ENCODE data around the gene KDM1B. TPM values are rescaled to one million over a fixed set of nuclear protein-coding genes. Genes with fewer than 3 reads are reported as not detected.

KDM1B gene
- total and polyA plus RNA-seq, 2 experiments from 2014 or later: 3.8 to 9.0 TPM

DNA sequence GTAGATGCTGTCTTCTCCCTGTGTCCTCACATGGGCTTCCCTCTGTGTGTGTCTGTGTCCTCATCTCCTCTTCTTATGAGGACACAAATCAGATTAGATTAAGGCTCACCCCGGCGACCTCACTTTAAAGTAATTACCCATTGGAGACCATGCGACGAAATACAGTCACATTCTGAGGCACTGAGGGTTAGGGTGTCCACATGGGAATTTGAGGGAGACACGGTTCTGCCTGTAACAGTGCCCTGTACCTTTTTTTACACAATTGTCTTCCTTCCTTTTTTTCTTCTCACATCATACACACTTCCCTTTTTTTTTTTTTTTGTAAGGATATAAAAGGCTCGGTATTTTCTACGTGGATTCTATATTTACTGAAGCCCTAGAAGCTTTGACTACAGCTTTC is 60.2 kb downstream of the KDM1B start:
- ATAC-seq (no peak), DNase-seq (ENCODE audit: low spot score) (no peak)
- no peak for TF ChIP-seq EZH2phosphoT487 (IDR thresholded peaks at IDR 0.05; ENCODE audit: unreplicated experiment)
- TF ChIP-seq ZNF114 (CRISPR knock-in tag; IDR thresholded peaks at IDR 0.05): no peak
- TF ChIP-seq ZNF462 (CRISPR knock-in tag; IDR thresholded peaks at IDR 0.05): no peak
- TF ChIP-seq EZH2 (IDR thresholded peaks at IDR 0.05; ENCODE audit: low read depth, unreplicated experiment): no peak
- Histone ChIP-seq H3K4me3 (no peak overlapping the region), H2AFZ (no peak overlapping the region), H3K9me2 (ENCODE audit: insufficient read depth) (no peaks in the 10 kb centered on the region), H4K20me1 (replicated peaks; ENCODE audit: insufficient read depth) (0 out of 2 replicates have a peak, but pooled peaks cover 4% of the 10 kb centered on the region), H3K27me3 (ENCODE audit: insufficient read depth) (no peaks in the 10 kb centered on the region), H3K36me3 (ENCODE audit: insufficient read depth) (peaks cover 3% of the 10 kb centered on the region; the same call in 1 of the 2 replicates), H3K4me2 (no peak overlapping the region), H3K4me1 (ENCODE audit: insufficient read depth) (no peaks in the 10 kb centered on the region), H3F3A (replicated peaks; ENCODE audit: low read depth) (no peaks in the 10 kb centered on the region), H3K79me2 (replicated peaks; ENCODE audit: insufficient read depth) (no peaks in the 10 kb centered on the region), H3K27ac (ENCODE audit: low read depth) (no peak overlapping the region)
- H3K4me1 Mint-ChIP-seq: peaks cover 2% of the 10 kb centered on the region; the same call in 1 of the 3 replicates
- H3K27ac Mint-ChIP-seq: no peak overlapping the region
- H3K27me3 Mint-ChIP-seq (ENCODE audit: insufficient read depth, low read depth, poor library complexity): peaks cover 3% of the 10 kb centered on the region
- H3K9me3 Mint-ChIP-seq: no peaks in the 10 kb centered on the region
- no peak overlapping the region for H3K4me3 Mint-ChIP-seq
- H3K36me3 Mint-ChIP-seq (ENCODE audit: low read depth): peaks cover 28% of the 10 kb centered on the region

DNA sequence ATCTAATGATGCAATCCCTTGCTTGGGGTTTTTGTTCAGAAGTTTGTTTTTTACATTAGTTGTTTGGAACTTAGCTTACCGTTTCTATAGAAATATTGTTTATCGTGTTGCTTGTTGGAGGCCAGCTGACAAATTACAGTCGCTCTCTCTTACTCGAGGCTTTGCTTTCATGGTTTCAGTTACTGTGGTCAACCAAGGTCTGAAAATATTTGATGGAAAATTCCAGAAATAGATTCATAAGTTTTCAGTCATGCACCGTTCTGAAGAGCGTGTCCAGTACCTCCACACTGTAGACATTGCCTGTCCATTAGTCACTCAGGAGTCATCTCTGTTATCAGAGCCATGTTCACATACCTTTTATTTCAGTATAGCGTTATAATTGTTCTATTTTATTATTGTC is 61.2 kb downstream of the KDM1B start:
- Histone ChIP-seq H4K20me1 (replicated peaks; ENCODE audit: insufficient read depth) (0 out of 2 replicates have a peak, but pooled peaks cover 4% of the 10 kb centered on the region), H3K79me2 (replicated peaks; ENCODE audit: insufficient read depth) (no peaks in the 10 kb centered on the region), H3K4me1 (ENCODE audit: insufficient read depth) (no peaks in the 10 kb centered on the region), H3K4me3 (no peak overlapping the region), H3K27me3 (ENCODE audit: insufficient read depth) (no peaks in the 10 kb centered on the region), H3K9me2 (ENCODE audit: insufficient read depth) (no peaks in the 10 kb centered on the region), H3K27ac (ENCODE audit: low read depth) (no peak overlapping the region), H3K4me2 (no peak overlapping the region), H3F3A (replicated peaks; ENCODE audit: low read depth) (no peaks in the 10 kb centered on the region), H2AFZ (no peak overlapping the region), H3K36me3 (ENCODE audit: insufficient read depth) (peaks cover 3% of the 10 kb centered on the region; the same call in 1 of the 2 replicates)
- ATAC-seq (no peak), DNase-seq (ENCODE audit: low spot score) (no peak)
- peaks cover 28% of the 10 kb centered on the region for H3K36me3 Mint-ChIP-seq (ENCODE audit: low read depth)
- peaks cover 6% of the 10 kb centered on the region for H3K27me3 Mint-ChIP-seq (ENCODE audit: insufficient read depth, low read depth, poor library complexity)
- H3K4me1 Mint-ChIP-seq: peaks cover 8% of the 10 kb centered on the region
- H3K9me3 Mint-ChIP-seq: no peaks in the 10 kb centered on the region
- no peak overlapping the region for H3K4me3 Mint-ChIP-seq
- H3K27ac Mint-ChIP-seq: no peak overlapping the region
- TF ChIP-seq POLR2AphosphoS5 (IDR thresholded peaks at IDR 0.05; ENCODE audit: low read depth): no peak
- no peak for TF ChIP-seq ZNF331 (CRISPR knock-in tag; IDR thresholded peaks at IDR 0.05; ENCODE audit: low read depth)
- TF ChIP-seq EZH2 (IDR thresholded peaks at IDR 0.05; ENCODE audit: low read depth, unreplicated experiment): no peak
- TF ChIP-seq ETS1 (IDR thresholded peaks at IDR 0.05): no peak
- TF ChIP-seq STAT1 (IDR thresholded peaks at IDR 0.05; ENCODE audit: unreplicated experiment): no peak
- no peak for TF ChIP-seq JUNB (IDR thresholded peaks at IDR 0.05; ENCODE audit: unreplicated experiment)
- TF ChIP-seq, protein P1, sequence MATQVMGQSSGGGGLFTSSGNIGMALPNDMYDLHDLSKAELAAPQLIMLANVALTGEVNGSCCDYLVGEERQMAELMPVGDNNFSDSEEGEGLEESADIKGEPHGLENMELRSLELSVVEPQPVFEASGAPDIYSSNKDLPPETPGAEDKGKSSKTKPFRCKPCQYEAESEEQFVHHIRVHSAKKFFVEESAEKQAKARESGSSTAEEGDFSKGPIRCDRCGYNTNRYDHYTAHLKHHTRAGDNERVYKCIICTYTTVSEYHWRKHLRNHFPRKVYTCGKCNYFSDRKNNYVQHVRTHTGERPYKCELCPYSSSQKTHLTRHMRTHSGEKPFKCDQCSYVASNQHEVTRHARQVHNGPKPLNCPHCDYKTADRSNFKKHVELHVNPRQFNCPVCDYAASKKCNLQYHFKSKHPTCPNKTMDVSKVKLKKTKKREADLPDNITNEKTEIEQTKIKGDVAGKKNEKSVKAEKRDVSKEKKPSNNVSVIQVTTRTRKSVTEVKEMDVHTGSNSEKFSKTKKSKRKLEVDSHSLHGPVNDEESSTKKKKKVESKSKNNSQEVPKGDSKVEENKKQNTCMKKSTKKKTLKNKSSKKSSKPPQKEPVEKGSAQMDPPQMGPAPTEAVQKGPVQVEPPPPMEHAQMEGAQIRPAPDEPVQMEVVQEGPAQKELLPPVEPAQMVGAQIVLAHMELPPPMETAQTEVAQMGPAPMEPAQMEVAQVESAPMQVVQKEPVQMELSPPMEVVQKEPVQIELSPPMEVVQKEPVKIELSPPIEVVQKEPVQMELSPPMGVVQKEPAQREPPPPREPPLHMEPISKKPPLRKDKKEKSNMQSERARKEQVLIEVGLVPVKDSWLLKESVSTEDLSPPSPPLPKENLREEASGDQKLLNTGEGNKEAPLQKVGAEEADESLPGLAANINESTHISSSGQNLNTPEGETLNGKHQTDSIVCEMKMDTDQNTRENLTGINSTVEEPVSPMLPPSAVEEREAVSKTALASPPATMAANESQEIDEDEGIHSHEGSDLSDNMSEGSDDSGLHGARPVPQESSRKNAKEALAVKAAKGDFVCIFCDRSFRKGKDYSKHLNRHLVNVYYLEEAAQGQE (IDR thresholded peaks at IDR 0.05; ENCODE audit: unreplicated experiment): no peak
- TF ChIP-seq CREB1 (CRISPR knock-in tag; IDR thresholded peaks at IDR 0.05; ENCODE audit: low read depth): no peak
- no peak for TF ChIP-seq EZH2phosphoT487 (IDR thresholded peaks at IDR 0.05; ENCODE audit: unreplicated experiment)
- no peak for TF ChIP-seq NANOG (IDR thresholded peaks at IDR 0.05; ENCODE audit: borderline replicate concordance)
- no peak for TF ChIP-seq ZNF114 (CRISPR knock-in tag; IDR thresholded peaks at IDR 0.05)

All from GM23338 (cell line).